Activated CD8-positive, alpha-beta memory T cell treated with anti-CD3 and anti-CD28 coated beads, Interleukin-2, amount 10 ng/mL, durations not matched to agents 7 days and 5 days (primary cell): Measurements from ENCODE around the gene PPP2R3B. TPM values are rescaled to one million over a fixed set of nuclear protein-coding genes. Genes with fewer than 3 reads are reported as not detected.

ENCODE experiments used
- ATAC-seq: fragments of 150-1000 bp; cut with Tn5 transposase; one replicate; pipeline ENCODE4 v1.10.0; 2021; ENCODE audit warnings: moderate library complexity
- CTCF ChIA-PET: fragments of 350-600 bp; sonication (Branson Sonifier 250); formaldehyde crosslinking; loops from one replicate; lab custom pipeline; 2021; ENCODE audit warnings: antibody characterized with exemption; lab: Charles Lee
- DNase-seq: peaks from one replicate; pipeline ENCODE4 v3.0.0-alpha.2; 2020
- H3K27ac Mint-ChIP-seq: one replicate; pipeline ENCODE4 v1.8.0; 2021; ENCODE audit warnings: mild to moderate bottlenecking, mixed read lengths
- H3K27me3 Mint-ChIP-seq: one replicate; pipeline ENCODE4 v1.8.0; 2021; ENCODE audit warnings: mixed read lengths
- H3K36me3 Mint-ChIP-seq: one replicate; pipeline ENCODE4 v1.8.0; 2021; ENCODE audit warnings: mild to moderate bottlenecking, mixed read lengths
- H3K4me1 Mint-ChIP-seq: one replicate; pipeline ENCODE4 v1.8.0; 2021; ENCODE audit warnings: mixed read lengths
- H3K4me3 Mint-ChIP-seq: one replicate; pipeline ENCODE4 v1.8.0; 2021; ENCODE audit warnings: mild to moderate bottlenecking, moderate library complexity, mixed read lengths
- H3K9me3 Mint-ChIP-seq: one replicate; pipeline ENCODE4 v1.8.0; 2022; ENCODE audit warnings: low read depth, mixed read lengths
- total RNA-seq, 2 experiments: library from RNA; stranded (reverse); gene quantifications; one replicate each; pipeline ENCODE4 v1.2.3, GENCODE V29; 2021

Gene PPP2R3B
- total RNA-seq, 2 experiments from 2014 or later, result 31.7 to 45.8 TPM

DNA sequence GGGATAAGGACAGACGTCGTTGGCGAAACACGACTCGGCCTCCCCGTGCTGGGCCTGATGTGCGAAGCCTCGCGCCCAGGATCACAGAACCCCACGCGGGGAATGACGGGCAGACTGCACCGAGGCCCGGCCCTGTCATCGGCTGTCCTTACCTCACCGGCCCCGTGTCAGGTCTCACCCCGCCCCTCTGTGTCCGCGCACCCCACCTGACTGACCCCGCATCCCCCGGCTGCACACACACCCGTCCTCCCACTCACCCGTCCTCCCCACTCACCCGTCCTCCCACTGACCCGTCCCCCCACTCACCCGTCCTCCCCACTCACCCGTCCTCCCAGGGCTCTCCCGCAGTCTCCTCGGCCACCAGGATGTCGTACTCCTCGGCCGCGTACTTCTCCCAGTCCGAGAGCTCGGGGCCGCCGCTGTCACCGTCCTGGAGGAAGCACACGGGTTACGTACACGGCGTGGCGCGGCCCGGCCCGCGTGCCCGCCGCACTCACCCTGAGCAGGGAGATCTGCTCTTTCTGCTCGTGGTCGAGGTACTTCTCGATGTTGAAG, 48.3 kb downstream of the PPP2R3B start:
- H3K4me1 Mint-ChIP-seq, result no peaks in the 10 kb centered on the region
- no peak for ATAC-seq
- H3K9me3 Mint-ChIP-seq, result peaks cover 7% of the 10 kb centered on the region

DNA sequence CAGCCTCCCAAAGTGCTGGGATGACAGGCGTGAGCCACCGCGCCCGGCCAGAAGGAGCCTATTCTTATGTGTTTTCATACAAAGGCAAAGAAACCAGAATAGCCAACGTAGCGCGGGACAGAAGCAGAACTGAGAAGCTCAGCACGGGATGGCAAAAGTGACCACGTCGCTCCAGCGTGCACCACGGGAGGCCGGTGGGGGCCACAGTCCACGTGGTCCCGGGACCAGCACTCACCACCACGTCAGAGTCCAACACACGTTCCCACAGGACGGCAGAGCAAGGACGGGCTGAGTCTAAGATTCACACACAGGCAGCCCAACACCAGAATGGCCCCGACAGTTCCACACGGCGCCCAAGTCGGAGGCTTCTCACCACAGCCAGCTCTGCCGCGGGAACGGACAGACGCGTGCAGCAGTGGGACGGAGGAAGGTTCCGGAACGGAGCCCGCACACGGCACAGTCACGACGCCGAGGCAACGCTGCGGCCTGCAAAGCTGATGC, 49.3 kb downstream of the PPP2R3B start:
- Mint-ChIP-seq H3K27me3 (no peaks in the 10 kb centered on the region), H3K36me3 (peaks cover 40% of the 10 kb centered on the region), H3K4me1 (no peaks in the 10 kb centered on the region), H3K4me3 (no peak overlapping the region), H3K27ac (no peak overlapping the region), H3K9me3 (peaks cover 7% of the 10 kb centered on the region)
- ATAC-seq, result no peak
- CTCF ChIA-PET, result no interaction called here
- no peak for DNase-seq

More for the DNA sequence above, 48.3 kb downstream of the PPP2R3B start:
- CTCF ChIA-PET, result no interaction called here
- Mint-ChIP-seq H3K4me3 (no peak overlapping the region), H3K36me3 (peaks cover 40% of the 10 kb centered on the region), H3K27ac (no peak overlapping the region), H3K27me3 (no peaks in the 10 kb centered on the region)
- DNase-seq, result no peak

DNA sequence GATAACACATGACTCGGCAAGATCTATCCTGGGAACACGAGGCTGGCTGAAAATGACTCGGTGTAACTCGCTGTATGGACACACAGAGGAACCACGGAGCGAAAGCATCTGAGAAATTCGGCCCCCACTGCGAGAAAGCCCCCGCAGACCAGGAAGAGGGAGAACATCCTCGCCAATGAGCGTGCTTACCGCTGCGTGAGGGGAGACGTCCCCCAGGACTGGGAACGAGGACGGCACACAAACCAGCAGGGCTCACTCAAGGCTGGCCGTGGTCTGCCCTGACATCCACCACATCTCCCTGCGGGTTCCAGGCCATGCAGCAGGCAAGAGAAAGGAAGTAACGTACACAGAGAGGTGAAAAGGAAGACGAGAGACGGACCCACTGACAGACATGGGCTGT, 50.5 kb downstream of the PPP2R3B start:
- H3K27me3 Mint-ChIP-seq, result no peaks in the 10 kb centered on the region
- H3K36me3 Mint-ChIP-seq, result peaks cover 33% of the 10 kb centered on the region
- no peak overlapping the region for H3K27ac Mint-ChIP-seq
- H3K9me3 Mint-ChIP-seq, result peaks cover 2% of the 10 kb centered on the region
- CTCF ChIA-PET, result no interaction called here
- DNase-seq, result no peak
- no peaks in the 10 kb centered on the region for H3K4me1 Mint-ChIP-seq
- H3K4me3 Mint-ChIP-seq, result no peak overlapping the region
- no peak for ATAC-seq

DNA sequence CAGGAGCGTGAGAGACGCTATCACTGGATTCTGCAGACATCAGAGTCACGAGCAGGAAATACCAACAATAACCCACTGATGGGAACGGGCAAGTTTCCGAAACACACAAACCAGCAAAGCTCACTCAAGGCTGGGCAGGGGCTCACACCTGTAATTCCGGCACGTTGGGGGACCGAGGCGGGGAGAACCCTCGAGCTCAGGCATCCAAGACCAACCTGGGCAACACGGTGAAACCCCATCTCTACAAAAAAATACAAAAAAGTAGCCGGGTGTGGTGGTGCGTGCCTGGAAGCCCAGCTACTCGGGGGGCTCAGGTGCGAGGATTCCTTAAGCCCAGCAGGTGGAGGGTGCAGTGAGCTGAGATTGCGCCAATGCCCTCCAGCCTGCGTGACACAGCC, 51.0 kb downstream of the PPP2R3B start:
- ATAC-seq (no peak), DNase-seq (no peak)
- H3K9me3 Mint-ChIP-seq, result peaks cover 2% of the 10 kb centered on the region
- no peaks in the 10 kb centered on the region for H3K27me3 Mint-ChIP-seq
- peaks cover 31% of the 10 kb centered on the region for H3K36me3 Mint-ChIP-seq
- H3K4me3 Mint-ChIP-seq, result no peak overlapping the region
- H3K27ac Mint-ChIP-seq, result no peak overlapping the region
- CTCF ChIA-PET, result no interaction called here
- no peaks in the 10 kb centered on the region for H3K4me1 Mint-ChIP-seq

DNA sequence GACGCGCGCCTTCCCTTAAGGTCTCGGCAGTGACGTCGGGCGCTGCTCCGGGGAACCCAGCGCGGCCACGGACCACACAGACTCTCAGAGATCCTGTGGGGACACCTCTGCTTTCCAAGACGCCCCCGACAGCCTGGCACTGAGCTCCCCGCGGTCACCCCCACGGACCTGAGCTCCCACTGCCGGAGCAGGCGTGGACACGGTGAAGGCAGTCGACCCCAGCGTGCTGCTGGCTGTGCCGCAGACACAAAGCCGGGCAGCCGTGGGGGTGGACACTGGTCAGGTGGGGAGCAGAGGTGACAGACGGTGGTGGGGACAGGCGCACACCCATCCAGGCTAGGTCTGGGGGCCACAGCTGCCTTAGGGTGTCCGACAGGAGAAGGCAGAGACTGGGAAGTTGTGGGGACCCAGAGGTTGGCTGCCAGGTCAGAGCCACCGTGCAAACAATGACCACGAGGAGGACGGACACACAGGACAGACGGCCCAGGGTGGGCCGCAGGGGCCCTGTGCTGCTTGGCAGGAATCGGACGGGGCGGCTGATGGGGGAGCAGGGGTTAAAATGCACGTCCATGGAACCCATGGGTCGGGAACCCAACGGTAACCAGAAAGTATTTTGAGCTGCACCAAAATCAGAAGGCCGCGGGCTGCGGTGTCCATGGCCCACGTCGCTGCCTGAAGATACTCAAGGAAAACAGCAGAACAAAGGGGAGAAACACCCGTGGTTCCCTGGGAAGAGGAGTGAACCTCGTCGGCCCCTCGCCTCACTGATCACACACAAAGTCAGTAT, 51.5 kb downstream of the PPP2R3B start:
- DNase-seq (no peak), ATAC-seq (no peak)
- no peaks in the 10 kb centered on the region for H3K27me3 Mint-ChIP-seq
- peaks cover 29% of the 10 kb centered on the region for H3K36me3 Mint-ChIP-seq
- CTCF ChIA-PET, result no interaction called here
- no peaks in the 10 kb centered on the region for H3K4me1 Mint-ChIP-seq
- peaks cover 2% of the 10 kb centered on the region for H3K9me3 Mint-ChIP-seq
- no peak overlapping the region for H3K27ac Mint-ChIP-seq
- H3K4me3 Mint-ChIP-seq, result no peak overlapping the region

DNA sequence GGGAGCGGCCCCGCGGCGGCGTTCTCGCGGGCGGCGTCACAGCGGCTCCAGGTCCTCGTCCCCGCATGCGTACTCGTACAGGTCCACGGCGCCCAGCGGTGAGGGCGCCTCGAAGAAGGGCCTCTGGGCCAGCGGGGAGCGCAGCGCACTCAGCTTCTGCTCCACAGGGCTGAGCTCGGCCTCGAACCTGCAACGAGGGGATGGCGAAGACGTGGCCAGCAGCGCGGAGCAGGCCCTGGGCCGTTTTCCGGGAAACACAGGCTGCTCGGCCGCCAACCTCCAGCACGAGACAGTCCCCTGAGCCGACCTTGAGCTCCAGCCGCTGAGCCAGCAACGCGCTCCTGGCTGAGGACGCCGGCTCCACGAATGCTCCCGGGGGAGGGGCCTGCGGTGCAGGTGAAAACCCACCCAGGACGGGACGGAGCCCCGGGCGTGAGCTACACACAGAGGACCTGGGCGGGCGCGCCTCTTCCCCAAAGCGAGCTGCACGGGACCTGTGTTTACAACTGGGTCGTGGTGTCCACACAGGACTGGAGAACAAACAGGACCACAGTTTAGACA, 52.3 kb downstream of the PPP2R3B start:
- Mint-ChIP-seq H3K27me3 (no peaks in the 10 kb centered on the region), H3K4me3 (no peak overlapping the region), H3K9me3 (peaks cover 2% of the 10 kb centered on the region), H3K4me1 (no peaks in the 10 kb centered on the region), H3K27ac (no peak overlapping the region), H3K36me3 (peaks cover 29% of the 10 kb centered on the region)
- CTCF ChIA-PET, result no interaction called here
- ATAC-seq (no peak), DNase-seq (no peak)

DNA sequence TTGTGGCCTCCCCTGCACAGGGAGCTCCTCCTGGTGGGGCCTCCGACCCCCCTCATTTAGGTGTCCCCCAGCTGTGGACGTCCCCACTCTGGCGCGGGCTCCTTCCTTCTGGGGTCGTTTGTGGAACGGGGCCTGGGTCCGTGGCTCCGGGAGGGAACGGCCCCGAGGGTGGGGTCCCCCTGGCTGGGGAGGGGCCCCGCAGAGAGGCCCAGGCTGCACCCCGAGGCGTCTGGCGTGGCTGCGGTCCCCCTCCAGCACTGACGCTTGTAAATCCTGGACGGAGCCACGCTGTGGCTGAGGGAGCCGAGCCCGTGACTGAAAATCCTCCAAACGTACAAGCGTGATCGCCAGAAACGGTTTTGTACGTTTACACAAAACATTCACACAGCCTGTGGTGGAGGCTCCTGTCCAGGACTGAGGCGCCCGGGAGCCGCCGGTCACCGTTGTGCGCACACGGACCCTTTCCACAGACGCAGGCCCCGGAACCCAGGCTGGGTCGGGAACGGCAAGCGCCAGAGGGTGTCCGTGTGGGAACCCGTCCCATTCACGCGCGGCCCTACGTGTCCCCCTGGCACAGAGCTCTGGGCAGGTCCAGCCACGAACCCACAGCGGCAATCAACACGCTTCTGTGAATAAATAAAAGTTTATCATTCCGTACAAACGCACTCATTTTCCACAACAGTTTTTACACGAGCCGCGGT, 52.9 kb downstream of the PPP2R3B start:
- Mint-ChIP-seq H3K36me3 (peaks cover 26% of the 10 kb centered on the region), H3K27me3 (no peaks in the 10 kb centered on the region), H3K4me1 (no peaks in the 10 kb centered on the region), H3K9me3 (peaks cover 2% of the 10 kb centered on the region), H3K4me3 (no peak overlapping the region), H3K27ac (no peak overlapping the region)
- DNase-seq (no peak), ATAC-seq (no peak)
- CTCF ChIA-PET, result no interaction called here

DNA sequence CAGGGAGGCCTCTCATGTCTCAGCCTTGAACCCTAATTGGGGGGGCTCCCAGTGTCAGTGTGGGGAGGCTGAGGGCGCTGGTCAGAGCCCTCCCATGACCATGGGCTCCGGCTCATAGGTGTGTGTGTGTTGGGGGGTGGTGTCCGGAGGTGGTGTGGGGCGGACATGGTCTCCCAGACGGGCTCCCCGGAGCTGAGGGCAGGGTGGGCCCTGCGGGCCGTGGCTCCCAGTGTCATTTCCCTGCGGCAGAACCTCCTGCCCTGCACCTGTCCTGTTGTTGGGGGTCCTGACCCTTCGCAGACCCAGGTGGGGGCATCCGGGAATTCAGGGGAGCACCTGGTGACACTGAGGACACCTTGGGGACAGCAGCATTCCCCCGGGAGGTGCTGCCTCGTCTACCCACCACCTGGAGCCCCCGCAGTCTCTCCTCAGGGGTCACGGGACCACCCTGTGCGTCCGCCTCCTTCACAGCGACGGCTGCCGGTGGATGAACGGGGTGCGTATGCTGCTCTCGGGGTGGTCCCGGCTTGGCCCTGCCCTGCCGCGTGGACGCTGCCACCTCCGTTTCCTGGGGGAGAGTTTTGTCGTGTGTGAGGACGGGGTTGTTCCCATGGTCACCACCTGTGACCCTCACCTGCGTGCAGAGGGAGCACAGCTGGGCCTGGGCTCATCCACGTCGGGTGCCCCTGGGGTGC, 53.6 kb downstream of the PPP2R3B start:
- Mint-ChIP-seq H3K4me3 (no peak overlapping the region), H3K36me3 (peaks cover 19% of the 10 kb centered on the region), H3K27ac (no peak overlapping the region), H3K27me3 (no peaks in the 10 kb centered on the region), H3K4me1 (no peaks in the 10 kb centered on the region), H3K9me3 (peaks cover 2% of the 10 kb centered on the region)
- CTCF ChIA-PET, result no interaction called here
- DNase-seq, result no peak
- no peak for ATAC-seq

DNA sequence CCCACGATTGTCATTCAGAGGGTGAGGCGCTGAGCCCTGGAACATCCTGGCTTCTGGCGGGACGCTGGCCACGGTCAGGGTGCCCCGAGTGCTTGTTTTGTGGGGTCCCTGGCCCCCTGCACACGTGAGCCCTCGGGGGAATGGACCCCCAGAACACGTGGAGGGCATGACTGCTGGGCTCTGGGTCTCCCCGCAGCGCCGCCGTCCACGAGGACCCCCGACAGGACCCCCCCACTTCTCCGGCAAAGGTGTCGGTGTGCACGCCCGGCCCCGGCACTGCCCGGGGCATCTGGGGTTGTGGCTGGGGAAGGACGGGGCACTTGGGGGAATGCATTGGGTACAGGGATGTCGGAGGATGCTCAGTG, 54.2 kb downstream of the PPP2R3B start:
- DNase-seq, result no peak
- H3K36me3 Mint-ChIP-seq, result peaks cover 14% of the 10 kb centered on the region
- CTCF ChIA-PET, result no interaction called here
- H3K27me3 Mint-ChIP-seq, result no peaks in the 10 kb centered on the region
- no peak overlapping the region for H3K4me3 Mint-ChIP-seq
- H3K9me3 Mint-ChIP-seq, result peaks cover 2% of the 10 kb centered on the region
- no peaks in the 10 kb centered on the region for H3K4me1 Mint-ChIP-seq
- no peak overlapping the region for H3K27ac Mint-ChIP-seq
- no peak for ATAC-seq

DNA sequence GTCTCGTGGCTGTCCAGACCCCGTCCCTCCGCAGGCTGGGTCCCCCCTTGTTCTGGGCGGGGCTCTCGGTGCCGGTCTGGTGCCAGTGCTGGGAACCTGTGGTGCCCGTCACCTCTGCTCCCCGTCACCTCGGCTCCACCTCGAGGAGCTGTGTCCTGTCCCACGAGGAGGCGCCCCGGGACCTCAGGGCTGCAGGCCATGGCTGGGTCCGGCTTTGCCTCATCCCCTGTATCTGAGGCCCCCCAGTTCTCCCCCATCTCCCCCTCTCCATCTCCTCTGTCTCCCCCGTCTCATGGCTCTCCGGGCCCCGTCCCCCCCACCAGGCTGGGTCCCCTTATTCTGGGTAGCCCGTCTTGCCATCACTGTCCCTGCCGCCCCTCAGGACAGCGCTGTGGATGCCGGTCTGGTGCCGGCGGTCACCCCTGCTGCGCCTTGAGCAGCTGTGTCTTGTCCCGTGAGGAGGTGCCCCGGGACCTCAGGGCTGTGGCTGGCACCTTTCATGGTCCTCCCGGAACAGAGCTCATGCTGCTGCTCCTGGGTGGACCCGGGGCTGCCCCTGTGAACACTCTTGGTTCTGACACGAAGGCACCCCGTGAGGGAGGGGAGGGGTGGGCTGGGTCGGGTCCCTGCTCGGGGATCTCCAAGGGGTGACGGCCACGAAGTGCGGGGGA, 54.7 kb downstream of the PPP2R3B start:
- Mint-ChIP-seq H3K4me1 (no peaks in the 10 kb centered on the region), H3K9me3 (peaks cover 2% of the 10 kb centered on the region), H3K27ac (no peak overlapping the region), H3K4me3 (no peak overlapping the region), H3K27me3 (no peaks in the 10 kb centered on the region), H3K36me3 (peaks cover 10% of the 10 kb centered on the region)
- no peak for DNase-seq
- no peak for ATAC-seq
- CTCF ChIA-PET, result no interaction called here

DNA sequence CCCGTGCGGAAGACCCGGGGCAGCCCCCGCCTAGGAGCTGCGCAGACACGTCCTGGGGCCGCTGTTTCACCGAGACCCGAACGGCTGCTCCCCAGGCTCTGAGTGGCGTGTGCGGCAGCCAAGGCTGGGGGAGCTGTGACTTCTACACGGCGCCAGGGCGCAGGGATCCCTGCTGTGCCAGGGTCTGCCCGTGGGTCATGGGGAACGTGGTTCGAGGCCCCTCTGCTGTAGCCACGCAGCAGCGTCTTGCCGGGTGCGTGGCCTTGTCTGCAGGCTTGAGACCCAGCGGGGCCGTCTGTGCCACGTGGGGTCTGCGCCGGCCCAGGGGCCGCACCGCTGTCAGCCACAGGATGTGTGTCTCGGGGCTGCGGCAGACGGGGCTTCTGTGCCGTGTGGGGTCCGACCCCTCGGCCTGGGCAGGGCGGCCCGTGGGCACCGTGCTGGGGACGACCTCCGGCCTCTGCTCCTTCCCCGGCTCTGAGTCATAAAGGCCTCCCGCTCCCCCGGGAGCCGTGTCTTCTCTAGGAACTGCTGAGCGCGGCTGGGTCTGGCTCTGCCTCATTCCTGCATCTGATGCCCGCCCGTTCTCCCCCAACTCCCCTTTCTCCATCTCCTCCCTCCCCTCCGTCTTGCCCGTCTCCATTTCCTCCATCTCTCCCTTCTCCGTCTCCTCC, 55.4 kb downstream of the PPP2R3B start:
- Mint-ChIP-seq H3K4me3 (no peak overlapping the region), H3K27me3 (no peaks in the 10 kb centered on the region), H3K9me3 (no peaks in the 10 kb centered on the region), H3K27ac (no peak overlapping the region), H3K4me1 (peaks cover 1% of the 10 kb centered on the region), H3K36me3 (peaks cover 5% of the 10 kb centered on the region)
- ATAC-seq (peak; percentile 52), DNase-seq (no peak)
- CTCF ChIA-PET, result no interaction called here

DNA sequence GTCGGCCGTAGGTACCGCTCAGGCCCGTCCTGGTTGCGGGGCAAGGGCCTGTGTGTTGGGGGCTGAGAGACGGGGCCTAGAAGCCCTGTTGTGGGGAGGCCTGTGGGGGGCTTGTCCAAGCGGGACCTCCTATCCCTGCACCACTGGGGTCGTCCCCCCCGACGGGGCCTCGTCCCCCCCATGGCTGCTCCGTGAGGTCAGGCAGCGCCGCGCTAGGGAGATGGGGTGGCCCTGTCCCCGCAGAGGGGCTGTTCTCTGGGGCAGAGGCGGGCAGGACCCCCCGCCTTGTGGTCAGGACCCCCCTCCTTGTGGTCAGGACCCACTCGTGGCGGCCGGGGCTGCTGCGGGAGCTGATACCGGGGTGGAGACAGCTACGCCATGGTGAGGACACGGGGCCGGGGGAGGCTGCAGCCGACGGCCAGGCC, 56.0 kb downstream of the PPP2R3B start:
- CTCF ChIA-PET, result no interaction called here
- no peaks in the 10 kb centered on the region for H3K27me3 Mint-ChIP-seq
- no peaks in the 10 kb centered on the region for H3K9me3 Mint-ChIP-seq
- peaks cover 2% of the 10 kb centered on the region for H3K4me1 Mint-ChIP-seq
- ATAC-seq, result no peak
- no peak overlapping the region for H3K27ac Mint-ChIP-seq
- H3K4me3 Mint-ChIP-seq, result no peak overlapping the region
- peaks cover 2% of the 10 kb centered on the region for H3K36me3 Mint-ChIP-seq
- DNase-seq, result no peak
